NCI-H82 treated with DMSO at 0.1 percent for 48 hours (cell line): ENCODE measurements around the gene MRPL34.
"Not testable (repeated sequence)": the region's sequence is repeated elsewhere in the genome, so short reads cannot be mapped to it uniquely, and the experiment has no call there.

Experiments used
- DNase-seq: peaks from one replicate; lab custom pipeline; 2025; ENCODE audit not compliant: unreplicated experiment; lab: John Stamatoyannopoulos, UW

The MRPL34 gene

GRCh38 chr19:17305517-17306284 lies at the start of gene MRPL34:
Gene MRPL34, plus strand, starts transcription at chr19:17305872. Its CDS starts 21 bp downstream, at chr19:17305893.
- peak; percentile 100 for DNase-seq

- DNase-seq, result no peak
These were observed 49.5 kb upstream of the MRPL34 start for GRCh38 chr19:17256130-17256529.

GRCh38 chr19:17259118-17259780 lies 46.4 kb upstream of the MRPL34 start:
- DNase-seq, result no peak

- no peak for DNase-seq
These were observed 45.7 kb upstream of the MRPL34 start for GRCh38 chr19:17259934-17260333.

GRCh38 chr19:17260842-17261325 lies 44.8 kb upstream of the MRPL34 start:
- peak; percentile 97 for DNase-seq

GRCh38 chr19:17262557-17262956 lies 43.1 kb upstream of the MRPL34 start:
- no peak for DNase-seq

GRCh38 chr19:17263712-17264640 lies 41.7 kb upstream of the MRPL34 start:
- no peak for DNase-seq

GRCh38 chr19:17264641-17264979 lies 41.1 kb upstream of the MRPL34 start, which contains the start of gene USHBP1:
Gene USHBP1, minus strand, starts transcription at chr19:17264745. Its CDS starts 446 bp downstream, at chr19:17264299.
- no peak for DNase-seq

GRCh38 chr19:17266026-17266425 lies 39.6 kb upstream of the MRPL34 start:
- DNase-seq, result no peak

GRCh38 chr19:17266589-17266974 lies 39.1 kb upstream of the MRPL34 start:
- no peak for DNase-seq

GRCh38 chr19:17266975-17267788 lies 38.5 kb upstream of the MRPL34 start, which contains the start of gene BABAM1:
Gene BABAM1, plus strand, starts transcription at chr19:17267443. Its CDS starts 1,364 bp downstream, at chr19:17268807.
- peak; percentile 100 for DNase-seq

- no peak for DNase-seq
These were observed 36.9 kb upstream of the MRPL34 start for GRCh38 chr19:17268754-17269153.

- not testable (repeated sequence) for DNase-seq
These were observed 30.8 kb upstream of the MRPL34 start for GRCh38 chr19:17274892-17275291.

- DNase-seq, result no peak
These were observed 30.1 kb upstream of the MRPL34 start for GRCh38 chr19:17275441-17276175.

GRCh38 chr19:17279436-17279835 lies 26.2 kb upstream of the MRPL34 start:
- DNase-seq, result no peak

GRCh38 chr19:17281391-17282304 lies 24.0 kb upstream of the MRPL34 start, which contains the start of gene ANKLE1:
Gene ANKLE1, plus strand, starts transcription at chr19:17281901. Its CDS starts 20 bp downstream, at chr19:17281921.
- no peak for DNase-seq

GRCh38 chr19:17282488-17283125 lies 23.1 kb upstream of the MRPL34 start:
- peak; percentile 85 for DNase-seq

GRCh38 chr19:17283504-17283996 lies 22.1 kb upstream of the MRPL34 start:
- no peak for DNase-seq
